HepG2 (cell line): ENCODE data around the gene VPS18. TPM values are rescaled to one million over a fixed set of nuclear protein-coding genes. Genes with fewer than 3 reads are reported as not detected.

Experiments
- ATAC-seq: fragments of 200-7000 bp; cut with Tn5 transposase; 3 replicates; pipeline ENCODE4 v1.9.1; 2020; ENCODE audit warnings: mild to moderate bottlenecking, moderate library complexity
- BruUV-seq: library from RNA; stranded (reverse); fragments of 400-500 nt; replicated peaks from 2 replicates; lab custom pipeline; 2021; lab: Mats Ljungman, UMichigan
- CTCF ChIA-PET: fragments of 300-600 bp; formaldehyde crosslinking; extraction: SDS; loops from one replicate; lab custom pipeline; 2021; ENCODE audit warnings: low total read pairs, inconsistent platforms, low intra/inter-chr PET ratio; lab: Yijun Ruan, JAX
- POLR2A ChIA-PET: fragments of 350-600 bp; sonication (Branson Sonifier 250); formaldehyde crosslinking; loops from one replicate; lab custom pipeline; 2020; ENCODE audit warnings: antibody characterized with exemption, inconsistent platforms; lab: Yijun Ruan, JAX
- DNase-seq: peaks from one replicate; pipeline ENCODE4 v3.0.0-alpha.2; 2015; ENCODE audit warnings: low spot score
- FAIRE-seq: peaks from 3 replicates; lab custom pipeline; 2011; peaks lifted over from hg19 to GRCh38; lab: Jason Lieb, UNC
- H2AFZ ChIP-seq: one replicate; pipeline ENCODE4 v1.6.1; 2011; ENCODE audit warnings: low read length, inconsistent platforms
- H3K27ac ChIP-seq: fragments of 300-600 bp; 3 replicates; pipeline ENCODE4 v1.8.0; 2011; ENCODE audit warnings: mixed run types, mild to moderate bottlenecking, mixed read lengths, low read length, inconsistent platforms; ENCODE audit not compliant: insufficient read depth; ENCODE audit errors: extremely low read length
- H3K27me3 ChIP-seq, 2 experiments: fragments of 200-600 bp in 1 of 2; 2 replicates in 1 of 2; 3 replicates in 1 of 2; pipeline versions ENCODE4 v1.6.0 to v1.8.0; 2011; ENCODE audit warnings: low read length in 2 of 2, mild to moderate bottlenecking in 2 of 2, moderate library complexity in 2 of 2, inconsistent platforms in 1 of 2; ENCODE audit not compliant: insufficient read depth in 2 of 2, control insufficient read depth in 1 of 2
- H3K36me3 ChIP-seq, 2 experiments: fragments of 200-600 bp in 1 of 2; replicated peaks in 1 of 2; 2 replicates in 1 of 2; 3 replicates in 1 of 2; pipeline versions ENCODE4 v1.5.1 to v1.8.0; 2011; ENCODE audit warnings: low read length in 2 of 2, inconsistent platforms in 1 of 2; ENCODE audit not compliant: insufficient read depth in 2 of 2, control insufficient read depth in 1 of 2
- H3K4me1 ChIP-seq: 2 replicates; pipeline ENCODE4 v1.5.1; 2012; ENCODE audit warnings: low read length, inconsistent platforms; ENCODE audit not compliant: insufficient read depth
- H3K4me2 ChIP-seq: 2 replicates; pipeline ENCODE4 v1.6.0; 2011; ENCODE audit warnings: low read depth, low read length, inconsistent platforms
- H3K4me3 ChIP-seq, 3 experiments: fragments of 200-600 bp in 1 of 3; sonication (generic), shearing (Covaris generic) in 1 of 3; replicated peaks in 1 of 3; 2 replicates each; pipeline ENCODE4 v1.5.1; 2011 to 2016; ENCODE audit warnings: low read length in 3 of 3, inconsistent platforms in 2 of 3, low read depth in 2 of 3, mild to moderate bottlenecking in 2 of 3, control low read depth in 1 of 3, mixed read lengths in 1 of 3; ENCODE audit not compliant: insufficient read depth in 1 of 3
- H3K79me2 ChIP-seq: one replicate; pipeline ENCODE4 v1.6.1; 2011; ENCODE audit warnings: low read length, inconsistent platforms; ENCODE audit not compliant: insufficient read depth
- H3K9ac ChIP-seq: 2 replicates; pipeline ENCODE4 v1.6.0; 2011; ENCODE audit warnings: mild to moderate bottlenecking, low read depth, low read length, inconsistent platforms; ENCODE audit not compliant: insufficient read depth
- H3K9me3 ChIP-seq: 2 replicates; pipeline ENCODE4 v1.5.1; 2012; ENCODE audit warnings: mild to moderate bottlenecking, low read length
- H4K20me1 ChIP-seq: 2 replicates; pipeline ENCODE4 v1.6.0; 2011; ENCODE audit warnings: inconsistent platforms, mild to moderate bottlenecking, low read length, moderate library complexity; ENCODE audit not compliant: insufficient read depth
- AGO2 ChIP-seq: fragments of 200-400 bp; formaldehyde crosslinking; optimal IDR thresholded peaks from 2 replicates; pipeline ENCODE3; 2017; ENCODE audit warnings: mild to moderate bottlenecking, low read depth, low read length, moderate library complexity
- ELF1 ChIP-seq: sonication (generic); formaldehyde crosslinking; IDR thresholded peaks from 2 replicates; pipeline ENCODE4 v1.4.0; 2020; ENCODE audit warnings: missing genetic modification reagents
- IKZF1 ChIP-seq: fragments of 450-650 bp; IDR thresholded peaks from 2 replicates; pipeline ENCODE4 v1.7.1; 2016
- IRF2 ChIP-seq: IDR thresholded peaks from 2 replicates; pipeline ENCODE4 v1.6.1; 2018; ENCODE audit warnings: missing genetic modification reagents, missing compliant biosample characterization
- MAFG ChIP-seq: sonication (generic); formaldehyde crosslinking; IDR thresholded peaks from 2 replicates; pipeline ENCODE4 v1.5.1; 2020; ENCODE audit warnings: mild to moderate bottlenecking, missing genetic modification reagents
- MAZ ChIP-seq, 2 experiments: sonication (generic) in 1 of 2; formaldehyde crosslinking in 1 of 2; IDR thresholded peaks; 2 replicates each; pipeline versions ENCODE4 v1.5.0 to v1.6.1; 2012 to 2020; ENCODE audit warnings: low read depth in 2 of 2, mild to moderate bottlenecking in 2 of 2, borderline replicate concordance in 1 of 2, improper control_type of control experiment in 1 of 2, low read length in 1 of 2, missing genetic modification reagents in 1 of 2, moderate library complexity in 1 of 2
- MED8 ChIP-seq: sonication (generic); formaldehyde crosslinking; IDR thresholded peaks from 2 replicates; pipeline ENCODE4 v1.8.1; 2023; ENCODE audit warnings: mild to moderate bottlenecking, missing genetic modification reagents; ENCODE audit not compliant: insufficient replicate concordance
- NCOA2 ChIP-seq: sonication (generic); formaldehyde crosslinking; IDR thresholded peaks from 2 replicates; pipeline ENCODE4 v1.8.0; 2022; ENCODE audit warnings: inconsistent platforms
- PHF21A ChIP-seq: sonication (generic); formaldehyde crosslinking; IDR thresholded peaks from 2 replicates; pipeline ENCODE4 v1.5.0; 2020; ENCODE audit warnings: mild to moderate bottlenecking, missing genetic modification reagents
- PHF5A ChIP-seq: IDR thresholded peaks from one replicate; pipeline ENCODE4 v1.6.1; 2018; ENCODE audit warnings: low read depth, missing genetic modification reagents; ENCODE audit not compliant: unreplicated experiment
- WIZ ChIP-seq: sonication (generic); formaldehyde crosslinking; IDR thresholded peaks from 2 replicates; pipeline ENCODE4 v1.5.1; 2020; ENCODE audit warnings: mild to moderate bottlenecking, missing genetic modification reagents
- XBP1 ChIP-seq: sonication (generic); formaldehyde crosslinking; IDR thresholded peaks from 2 replicates; pipeline ENCODE4 v1.5.0; 2020; ENCODE audit warnings: missing genetic modification reagents
- ZBTB7B ChIP-seq: sonication (generic); formaldehyde crosslinking; IDR thresholded peaks from 2 replicates; pipeline ENCODE4 v1.4.0; 2020; ENCODE audit warnings: missing genetic modification reagents
- ZMYM4 ChIP-seq: sonication (generic); formaldehyde crosslinking; IDR thresholded peaks from 2 replicates; pipeline ENCODE4 v1.8.1; 2023; ENCODE audit warnings: mild to moderate bottlenecking, missing genetic modification reagents
- ZNF335 ChIP-seq: sonication (generic); formaldehyde crosslinking; IDR thresholded peaks from 2 replicates; pipeline ENCODE4 v1.4.0; 2020; ENCODE audit warnings: missing genetic modification reagents
- ZNF431 ChIP-seq: sonication (generic); formaldehyde crosslinking; IDR thresholded peaks from 2 replicates; pipeline ENCODE4 v1.9.0; 2022; ENCODE audit warnings: missing genetic modification reagents, low read depth, mild to moderate bottlenecking, borderline replicate concordance
- ZNF484 ChIP-seq: sonication (generic); formaldehyde crosslinking; IDR thresholded peaks from 2 replicates; pipeline ENCODE4 v1.5.1; 2020; ENCODE audit warnings: mild to moderate bottlenecking, low read depth, missing genetic modification reagents, borderline replicate concordance
- ZNF569 ChIP-seq: sonication (generic); formaldehyde crosslinking; IDR thresholded peaks from 2 replicates; pipeline ENCODE4 v1.5.0; 2020; ENCODE audit warnings: mild to moderate bottlenecking, missing genetic modification reagents, moderate library complexity, borderline replicate concordance
- ZNF709 ChIP-seq: sonication (generic); formaldehyde crosslinking; IDR thresholded peaks from 2 replicates; pipeline ENCODE4 v1.5.0; 2020; ENCODE audit warnings: mild to moderate bottlenecking, missing genetic modification reagents
- ZNF839 ChIP-seq: sonication (generic); formaldehyde crosslinking; IDR thresholded peaks from 2 replicates; pipeline ENCODE4 v1.4.0; 2020; ENCODE audit warnings: missing genetic modification reagents, mild to moderate bottlenecking, borderline replicate concordance
- ZSCAN22 ChIP-seq: sonication (generic); formaldehyde crosslinking; IDR thresholded peaks from 2 replicates; pipeline ENCODE4 v1.4.0; 2020; ENCODE audit warnings: mild to moderate bottlenecking, missing genetic modification reagents
- WGBS: methylation state at CpG from one replicate; pipeline ENCODE4 v1.1.6; 2017; ENCODE audit warnings: low lambda C conversion rate; 5-methylcytosine and 5-hydroxymethylcytosine counted together
- in situ Hi-C: cut with HindIII; loops from 2 replicates; pipeline ENCODE4 v1.10.0; 2017; ENCODE audit warnings: low pct_unique_long_range_greater_than_20kb; ENCODE audit not compliant: extremely low pct_ligation_motif_present
- intact Hi-C: fragments of 100-400 bp; cut with micrococcal nuclease; formaldehyde crosslinking; loops from one replicate; pipeline ENCODE4 v1.10.0; 2022; ENCODE audit not compliant: unreplicated experiment
- polyA plus RNA-seq, 8 experiments: library from polyadenylated mRNA; depleted of rRNA in 3 of 8; stranded (reverse) in 7 of 8; unstranded in 1 of 8; fragments of >200 nt; fragmentation: Illumina TruSeq in 4 of 8; extraction: Trizol in 4 of 8; gene quantifications; 2 replicates each; pipeline versions ENCODE4 v1.2.1 to v1.2.3, GENCODE V29; 2011 to 2016; ENCODE audit warnings: low read depth in 4 of 8, missing spikeins in 1 of 8, mixed read lengths in 1 of 8; ENCODE audit not compliant: insufficient read depth in 1 of 8
- total RNA-seq, 5 experiments: library from RNA; depleted of rRNA; stranded (reverse); fragments of >200 nt; fragmentation: Illumina TruSeq; extraction: Trizol; gene quantifications; 2 replicates each; pipeline ENCODE4 v1.2.3, GENCODE V29; 2016; ENCODE audit warnings: low read depth in 1 of 5
- TF ChIP-seq, protein P1 (sequence below): sonication (generic); formaldehyde crosslinking; IDR thresholded peaks from 2 replicates; pipeline ENCODE4 v1.5.0; 2020; ENCODE audit warnings: missing genetic modification reagents

The VPS18 gene
- total and polyA plus RNA-seq, 2 of the 13 experiments (the other 11 are each of a cell fraction or from before 2014, with no cell fraction given), result 5.8 to 17.0 TPM

DNA sequence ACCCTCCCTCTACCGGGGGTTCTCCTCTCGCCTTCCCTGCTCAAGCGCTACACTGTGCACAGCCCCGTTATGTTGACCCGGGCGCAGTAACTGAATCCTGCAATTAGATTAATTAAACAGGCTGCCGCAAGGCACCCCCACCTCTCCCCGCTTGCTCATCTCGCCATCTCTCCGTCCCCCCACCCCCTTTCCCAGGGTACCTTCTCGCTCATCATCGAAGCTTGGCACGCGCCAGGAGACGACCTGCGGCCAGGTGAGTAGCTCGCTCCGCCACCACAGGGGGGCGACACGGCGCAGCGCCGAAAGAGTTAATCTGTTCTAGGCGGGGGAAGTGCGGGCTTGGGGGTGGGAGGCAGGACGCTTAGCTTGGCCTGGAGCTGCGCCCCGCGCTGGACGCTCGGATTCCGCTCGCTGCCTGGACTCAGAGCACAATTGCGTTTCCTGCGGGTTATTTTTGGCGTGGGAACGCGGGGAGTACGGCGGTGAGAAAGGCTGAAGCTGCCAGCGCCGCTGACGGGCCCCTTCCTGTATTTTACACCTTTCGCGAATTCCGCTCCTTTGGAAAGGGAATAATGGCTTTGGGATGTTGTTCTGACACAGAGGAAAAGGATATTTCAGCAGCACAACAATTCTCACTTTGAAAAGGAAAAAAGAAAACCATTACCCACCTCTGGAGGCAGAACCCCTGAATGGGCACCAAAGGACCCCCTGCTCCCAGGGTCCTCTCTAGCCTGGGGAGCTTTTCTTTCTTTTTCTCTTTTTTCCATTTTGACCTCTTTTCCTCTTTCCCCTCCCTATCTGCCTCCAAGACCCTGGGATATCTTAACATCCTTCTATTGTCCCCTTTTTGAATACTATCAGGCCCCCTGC lies 36.4 kb downstream of the VPS18 start (continued):
- TF ChIP-seq WIZ (CRISPR knock-in tag) (no peak), IRF2 (CRISPR knock-in tag) (0 out of 2 replicates have a peak, but pooled peaks have one; percentile 19), MAFG (no peak), PHF5A (CRISPR knock-in tag) (no peak), ZBTB7B (CRISPR knock-in tag) (peak; percentile 85; the same call in 1 of the 2 replicates), ZMYM4 (CRISPR knock-in tag) (0 out of 2 replicates have a peak, but pooled peaks have one; percentile 31), PHF21A (CRISPR knock-in tag) (peak; percentile 39; the same call in 1 of the 2 replicates)
- TF ChIP-seq, protein P1, sequence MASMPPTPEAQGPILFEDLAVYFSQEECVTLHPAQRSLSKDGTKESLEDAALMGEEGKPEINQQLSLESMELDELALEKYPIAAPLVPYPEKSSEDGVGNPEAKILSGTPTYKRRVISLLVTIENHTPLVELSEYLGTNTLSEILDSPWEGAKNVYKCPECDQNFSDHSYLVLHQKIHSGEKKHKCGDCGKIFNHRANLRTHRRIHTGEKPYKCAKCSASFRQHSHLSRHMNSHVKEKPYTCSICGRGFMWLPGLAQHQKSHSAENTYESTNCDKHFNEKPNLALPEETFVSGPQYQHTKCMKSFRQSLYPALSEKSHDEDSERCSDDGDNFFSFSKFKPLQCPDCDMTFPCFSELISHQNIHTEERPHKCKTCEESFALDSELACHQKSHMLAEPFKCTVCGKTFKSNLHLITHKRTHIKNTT (CRISPR knock-in tag), result no peak

DNA sequence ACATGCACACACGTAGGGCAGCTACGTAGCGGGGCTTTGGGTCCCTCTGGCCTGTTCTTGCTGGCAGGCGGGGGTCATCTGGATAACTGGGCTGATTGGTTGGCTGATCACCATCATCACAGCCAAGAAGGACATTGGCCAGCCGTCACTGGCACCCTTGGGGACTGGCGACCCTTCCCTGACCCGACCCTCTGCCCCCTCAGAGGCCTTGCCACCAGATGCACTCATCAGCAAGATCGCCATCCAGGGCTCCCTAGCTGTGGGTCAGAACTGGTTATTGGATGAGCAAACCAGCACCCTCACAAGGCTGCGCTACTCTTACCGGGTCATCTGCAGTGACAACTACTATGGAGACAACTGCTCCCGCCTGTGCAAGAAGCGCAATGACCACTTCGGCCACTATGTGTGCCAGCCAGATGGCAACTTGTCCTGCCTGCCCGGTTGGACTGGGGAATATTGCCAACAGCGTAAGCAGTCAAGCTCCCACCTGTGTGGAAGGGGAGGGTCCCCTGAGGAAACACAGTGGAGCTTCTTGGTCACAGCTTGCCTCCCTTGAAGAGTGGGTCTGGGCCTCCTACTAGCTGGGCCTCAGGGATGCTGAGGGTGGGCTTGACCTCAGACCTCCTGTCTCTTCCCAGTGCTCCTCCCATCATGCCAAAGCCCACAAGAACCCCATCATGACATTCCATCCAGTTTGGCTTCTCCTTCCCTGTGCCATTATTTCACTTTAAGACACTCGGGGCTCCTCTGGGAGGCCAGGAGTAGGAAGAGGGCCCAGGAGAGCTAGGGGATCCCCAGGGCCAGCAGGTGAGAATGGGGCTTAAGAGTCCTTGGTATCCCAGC lies 37.3 kb downstream of the VPS18 start:
- ChIA-PET POLR2A (interaction anchor here (1.3 to 1.9 kb wide), 2 partner anchors 10 to 17 kb away, joined by 3 to 7 read pairs; no protein-coding TSS in a partner anchor), CTCF (no interaction called here)
- Histone ChIP-seq H3K36me3 (no peaks in the 10 kb centered on the region), H3K27ac (no peak overlapping the region), H3K9me3 (no peaks in the 10 kb centered on the region), H4K20me1 (no peaks in the 10 kb centered on the region), H3K4me2 (peak overlapping the region; percentile 96), H3K4me1 (peaks cover 99% of the 10 kb centered on the region), H3K27me3 (peaks cover 9 to 50% of the 10 kb centered on the region in 2 experiments), H3K9ac (no peak overlapping the region), H3K4me3 (peak overlapping the region in 2 of 3 experiments; percentile 49 to 70; a peak in 3 of 6 replicates), H2AFZ (no peak overlapping the region), H3K79me2 (no peaks in the 10 kb centered on the region)
- FAIRE-seq (no peak), ATAC-seq (no peak), DNase-seq (no peak)
- 75% methylated on average over 13 of the region's 16 CpGs for WGBS
- intact Hi-C loops (no loop called here), in situ Hi-C loops (no loop called here)
- no TSS peak for BruUV-seq
- no peak for TF ChIP-seq ZNF709
- no peak for TF ChIP-seq NCOA2 (CRISPR knock-in tag)
- no peak for TF ChIP-seq MED8 (CRISPR knock-in tag)
- no peak for TF ChIP-seq IKZF1
- no peak for TF ChIP-seq AGO2
- no peak for TF ChIP-seq ELF1 (CRISPR knock-in tag)
- no peak for TF ChIP-seq MAZ (IDR thresholded peaks at IDR 0.05; ENCODE audit: borderline replicate concordance, low read depth, low read length)
- TF ChIP-seq MAZ (CRISPR knock-in tag; IDR thresholded peaks at IDR 0.05; ENCODE audit: low read depth), result 0 out of 2 replicates have a peak, but pooled peaks have one; percentile 5
- TF ChIP-seq ZNF839, result no peak
- TF ChIP-seq ZNF335 (CRISPR knock-in tag), result no peak
- peak; percentile 90 for TF ChIP-seq ZSCAN22
- no peak for TF ChIP-seq ZNF431 (CRISPR knock-in tag)
- no peak for TF ChIP-seq ZNF569
- no peak for TF ChIP-seq ZNF484 (CRISPR knock-in tag)
- TF ChIP-seq XBP1 (CRISPR knock-in tag), result no peak
